ENCODE measurements around the gene REEP5.

GRCh38 chr5:112918136-112918535 is 3.9 kb downstream of the REEP5 start:
- TF ChIP-seq CTCF (IDR thresholded peaks at IDR 0.05) (no peak), EZH2 (IDR thresholded peaks at IDR 0.05) (no peak), EZH2phosphoT487 (IDR thresholded peaks at IDR 0.05) (no peak)

Measured in neural progenitor cell (in vitro differentiated cells).